ENCODE measurements around the gene BRICD5. TPM values are rescaled to one million over a fixed set of nuclear protein-coding genes. Genes with fewer than 3 reads are reported as not detected.

The BRICD5 gene
- polyA plus RNA-seq, 4 donors = 1.6 to 84.1 (median 8.6) TPM

GRCh38 chr16:2167068-2167638 lies 43.5 kb downstream of the BRICD5 start:
- WGBS, 3 donors = 30 to 71% (median 51%) methylated on average over 17 to 18 of the region's 18 CpGs
- H3K27ac ChIP-seq (ENCODE audit: low read depth in 1 of 3, low read length in 2 of 3) = peak overlapping the region in 2 of 3 donors; percentile 22 to 64
- H3K4me3 ChIP-seq (ENCODE audit: low read depth in 1 of 3, low read length in 3 of 3) = no peak overlapping the region
- FAIRE-seq (no peak), DNase-seq (peak in 1 of 2 donors; percentile 52)
- no peaks in the 10 kb centered on the region for H3K9me3 ChIP-seq (ENCODE audit: control insufficient read depth in 2 of 2, insufficient read depth in 1 of 2, low read depth in 1 of 2, low read length in 1 of 2)
- peaks cover 4 to 49% (median 13%) of the 10 kb centered on the region in 3 donors for H3K4me1 ChIP-seq (ENCODE audit: control insufficient read depth in 3 of 3, insufficient read depth in 2 of 3, low read depth in 1 of 3, low read length in 2 of 3)
- H3K27me3 ChIP-seq (ENCODE audit: control insufficient read depth in 3 of 3, insufficient read depth in 3 of 3, low read length in 3 of 3) = no peaks in the 10 kb centered on the region
- peaks cover 1 to 84% (median 5%) of the 10 kb centered on the region in 3 donors for H3K36me3 ChIP-seq (ENCODE audit: control insufficient read depth in 3 of 3, insufficient read depth in 2 of 3, low read depth in 1 of 3, low read length in 3 of 3)

- FAIRE-seq (no peak), DNase-seq (peak; percentile 55 to 89)
- no peaks in the 10 kb centered on the region for H3K27me3 ChIP-seq (ENCODE audit: control insufficient read depth in 3 of 3, insufficient read depth in 3 of 3, low read length in 3 of 3)
- H3K4me3 ChIP-seq (ENCODE audit: low read depth in 1 of 3, low read length in 3 of 3) = no peak overlapping the region
- H3K27ac ChIP-seq (ENCODE audit: low read depth in 1 of 3, low read length in 2 of 3) = peak overlapping the region; percentile 11 to 64 (median 22)
- 32 to 75% (median 51%) methylated on average over 17 of the region's 17 CpGs for WGBS, 3 donors
- no peaks in the 10 kb centered on the region for H3K9me3 ChIP-seq (ENCODE audit: control insufficient read depth in 2 of 2, insufficient read depth in 1 of 2, low read depth in 1 of 2, low read length in 1 of 2)
- H3K36me3 ChIP-seq (ENCODE audit: control insufficient read depth in 3 of 3, insufficient read depth in 2 of 3, low read depth in 1 of 3, low read length in 3 of 3) = peaks cover 1 to 84% (median 3%) of the 10 kb centered on the region in 3 donors
- H3K4me1 ChIP-seq (ENCODE audit: control insufficient read depth in 3 of 3, insufficient read depth in 2 of 3, low read depth in 1 of 3, low read length in 2 of 3) = peaks cover 4 to 56% (median 10%) of the 10 kb centered on the region in 3 donors
Observed at GRCh38 chr16:2166263-2167067, 44.2 kb downstream of the BRICD5 start.

GRCh38 chr16:2165861-2166260 lies 44.8 kb downstream of the BRICD5 start:
- WGBS, 3 donors = 83 to 92% (median 92%) methylated on average over 11 to 12 of the region's 12 CpGs
- Histone ChIP-seq H3K4me3 (ENCODE audit: low read depth in 1 of 3, low read length in 3 of 3) (no peak overlapping the region), H3K4me1 (ENCODE audit: control insufficient read depth in 3 of 3, insufficient read depth in 2 of 3, low read depth in 1 of 3, low read length in 2 of 3) (peaks cover 4 to 61% (median 8%) of the 10 kb centered on the region in 3 donors), H3K27ac (ENCODE audit: low read depth in 1 of 3, low read length in 2 of 3) (peak overlapping the region in 2 of 3 donors; percentile 11 to 64), H3K9me3 (ENCODE audit: control insufficient read depth in 2 of 2, insufficient read depth in 1 of 2, low read depth in 1 of 2, low read length in 1 of 2) (no peaks in the 10 kb centered on the region), H3K27me3 (ENCODE audit: control insufficient read depth in 3 of 3, insufficient read depth in 3 of 3, low read length in 3 of 3) (no peaks in the 10 kb centered on the region), H3K36me3 (ENCODE audit: control insufficient read depth in 3 of 3, insufficient read depth in 2 of 3, low read depth in 1 of 3, low read length in 3 of 3) (peaks cover 0 to 81% (median 1%) of the 10 kb centered on the region in 3 donors)
- DNase-seq (no peak), FAIRE-seq (no peak)

- no peak for FAIRE-seq
- WGBS, 3 donors = 24 to 62% (median 46%) methylated on average over 20 to 26 of the region's 26 CpGs
- Histone ChIP-seq H3K27ac (ENCODE audit: low read depth in 1 of 3, low read length in 2 of 3) (peak overlapping the region; percentile 82 to 98 (median 90)), H3K36me3 (ENCODE audit: control insufficient read depth in 3 of 3, insufficient read depth in 2 of 3, low read depth in 1 of 3, low read length in 3 of 3) (peaks cover 0 to 72% (median 0%) of the 10 kb centered on the region in 3 donors), H3K27me3 (ENCODE audit: control insufficient read depth in 3 of 3, insufficient read depth in 3 of 3, low read length in 3 of 3) (no peaks in the 10 kb centered on the region), H3K9me3 (ENCODE audit: control insufficient read depth in 2 of 2, insufficient read depth in 1 of 2, low read depth in 1 of 2, low read length in 1 of 2) (no peaks in the 10 kb centered on the region), H3K4me1 (ENCODE audit: control insufficient read depth in 3 of 3, insufficient read depth in 2 of 3, low read depth in 1 of 3, low read length in 2 of 3) (peaks cover 6 to 82% (median 24%) of the 10 kb centered on the region in 3 donors), H3K4me3 (ENCODE audit: low read depth in 1 of 3, low read length in 3 of 3) (no peak overlapping the region)
- DNase-seq = peak; percentile 93 to 96
Observed at GRCh38 chr16:2163211-2163881, 47.3 kb downstream of the BRICD5 start.

GRCh38 chr16:2162676-2163118 lies 48.0 kb downstream of the BRICD5 start:
- FAIRE-seq = no peak
- H3K36me3 ChIP-seq (ENCODE audit: control insufficient read depth in 3 of 3, insufficient read depth in 2 of 3, low read depth in 1 of 3, low read length in 3 of 3) = peaks cover 0 to 72% (median 0%) of the 10 kb centered on the region in 3 donors
- H3K4me3 ChIP-seq (ENCODE audit: low read depth in 1 of 3, low read length in 3 of 3) = no peak overlapping the region
- DNase-seq = peak in 1 of 2 donors; percentile 46
- no peaks in the 10 kb centered on the region for H3K9me3 ChIP-seq (ENCODE audit: control insufficient read depth in 2 of 2, insufficient read depth in 1 of 2, low read depth in 1 of 2, low read length in 1 of 2)
- H3K4me1 ChIP-seq (ENCODE audit: control insufficient read depth in 3 of 3, insufficient read depth in 2 of 3, low read depth in 1 of 3, low read length in 2 of 3) = peaks cover 6 to 84% (median 25%) of the 10 kb centered on the region in 3 donors
- peak overlapping the region; percentile 82 to 98 (median 90) for H3K27ac ChIP-seq (ENCODE audit: low read depth in 1 of 3, low read length in 2 of 3)
- WGBS, 3 donors = 55 to 80% (median 73%) methylated on average over 11 to 13 of the region's 13 CpGs
- H3K27me3 ChIP-seq (ENCODE audit: control insufficient read depth in 3 of 3, insufficient read depth in 3 of 3, low read length in 3 of 3) = no peaks in the 10 kb centered on the region

- Histone ChIP-seq H3K27me3 (ENCODE audit: control insufficient read depth in 3 of 3, insufficient read depth in 3 of 3, low read length in 3 of 3) (no peaks in the 10 kb centered on the region), H3K4me3 (ENCODE audit: low read depth in 1 of 3, low read length in 3 of 3) (no peak overlapping the region), H3K9me3 (ENCODE audit: control insufficient read depth in 2 of 2, insufficient read depth in 1 of 2, low read depth in 1 of 2, low read length in 1 of 2) (no peaks in the 10 kb centered on the region), H3K27ac (ENCODE audit: low read depth in 1 of 3, low read length in 2 of 3) (peak overlapping the region; percentile 26 to 98 (median 90)), H3K36me3 (ENCODE audit: control insufficient read depth in 3 of 3, insufficient read depth in 2 of 3, low read depth in 1 of 3, low read length in 3 of 3) (peaks cover 0 to 70% (median 0%) of the 10 kb centered on the region in 3 donors), H3K4me1 (ENCODE audit: control insufficient read depth in 3 of 3, insufficient read depth in 2 of 3, low read depth in 1 of 3, low read length in 2 of 3) (peaks cover 6 to 84% (median 26%) of the 10 kb centered on the region in 3 donors)
- FAIRE-seq = no peak
- DNase-seq = no peak
- 91 to 93% (median 93%) methylated on average over 10 of the region's 10 CpGs for WGBS, 3 donors
Observed at GRCh38 chr16:2161911-2162310, 48.8 kb downstream of the BRICD5 start.

- DNase-seq = peak; percentile 33 to 41
- Histone ChIP-seq H3K36me3 (ENCODE audit: control insufficient read depth in 3 of 3, insufficient read depth in 2 of 3, low read depth in 1 of 3, low read length in 3 of 3) (peaks cover 0 to 61% (median 0%) of the 10 kb centered on the region in 3 donors), H3K4me1 (ENCODE audit: control insufficient read depth in 3 of 3, insufficient read depth in 2 of 3, low read depth in 1 of 3, low read length in 2 of 3) (peaks cover 6 to 78% (median 29%) of the 10 kb centered on the region in 3 donors), H3K27me3 (ENCODE audit: control insufficient read depth in 3 of 3, insufficient read depth in 3 of 3, low read length in 3 of 3) (no peaks in the 10 kb centered on the region), H3K27ac (ENCODE audit: low read depth in 1 of 3, low read length in 2 of 3) (peak overlapping the region in 2 of 3 donors; percentile 42 to 44), H3K9me3 (ENCODE audit: control insufficient read depth in 2 of 2, insufficient read depth in 1 of 2, low read depth in 1 of 2, low read length in 1 of 2) (no peaks in the 10 kb centered on the region), H3K4me3 (ENCODE audit: low read depth in 1 of 3, low read length in 3 of 3) (no peak overlapping the region)
- 38 to 48% (median 47%) methylated on average over 16 to 20 of the region's 20 CpGs for WGBS, 3 donors
- no peak for FAIRE-seq
Observed at GRCh38 chr16:2160915-2161551, 49.6 kb downstream of the BRICD5 start.
